ENCODE data around the gene TSPAN8.

- no peak for TF ChIP-seq POLR2A (IDR thresholded peaks at IDR 0.05; ENCODE audit: low read depth, low read length)
- no peak for TF ChIP-seq RAD51 (IDR thresholded peaks at IDR 0.05)
- TF ChIP-seq, protein P1, sequence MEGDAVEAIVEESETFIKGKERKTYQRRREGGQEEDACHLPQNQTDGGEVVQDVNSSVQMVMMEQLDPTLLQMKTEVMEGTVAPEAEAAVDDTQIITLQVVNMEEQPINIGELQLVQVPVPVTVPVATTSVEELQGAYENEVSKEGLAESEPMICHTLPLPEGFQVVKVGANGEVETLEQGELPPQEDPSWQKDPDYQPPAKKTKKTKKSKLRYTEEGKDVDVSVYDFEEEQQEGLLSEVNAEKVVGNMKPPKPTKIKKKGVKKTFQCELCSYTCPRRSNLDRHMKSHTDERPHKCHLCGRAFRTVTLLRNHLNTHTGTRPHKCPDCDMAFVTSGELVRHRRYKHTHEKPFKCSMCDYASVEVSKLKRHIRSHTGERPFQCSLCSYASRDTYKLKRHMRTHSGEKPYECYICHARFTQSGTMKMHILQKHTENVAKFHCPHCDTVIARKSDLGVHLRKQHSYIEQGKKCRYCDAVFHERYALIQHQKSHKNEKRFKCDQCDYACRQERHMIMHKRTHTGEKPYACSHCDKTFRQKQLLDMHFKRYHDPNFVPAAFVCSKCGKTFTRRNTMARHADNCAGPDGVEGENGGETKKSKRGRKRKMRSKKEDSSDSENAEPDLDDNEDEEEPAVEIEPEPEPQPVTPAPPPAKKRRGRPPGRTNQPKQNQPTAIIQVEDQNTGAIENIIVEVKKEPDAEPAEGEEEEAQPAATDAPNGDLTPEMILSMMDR (IDR thresholded peaks at IDR 0.05 in 2 of 3, conservative IDR thresholded peaks at IDR 0.05 in 1 of 3; ENCODE audit: control insufficient read depth in 2 of 3, extremely low read depth in 1 of 3, insufficient read depth in 1 of 3, low read depth in 3 of 3, low read length in 3 of 3) = no peak
- no peak for TF ChIP-seq USF2 (IDR thresholded peaks at IDR 0.05; ENCODE audit: borderline replicate concordance, low read depth, low read length)
- no peak for TF ChIP-seq BRCA1 (IDR thresholded peaks at IDR 0.05; ENCODE audit: low read depth, low read length)
- no peak for TF ChIP-seq STAT1 (conservative IDR thresholded peaks at IDR 0.05)
Observed at GRCh38 chr12:71187379-71187778, 29.6 kb upstream of the TSPAN8 start.
